Measurements from ENCODE around the gene CALR3. TPM values are rescaled to one million over a fixed set of nuclear protein-coding genes. Genes with fewer than 3 reads are reported as not detected.

CALR3 gene
- total RNA-seq, 1 experiment from 2014 or later, result not detected

GRCh38 chr19:16444269-16444600, 51.7 kb downstream of the CALR3 start:
- no TSS peak for BruUV-seq (replicated peaks)
- ChIA-PET POLR2A (no interaction called here), CTCF (no interaction called here)
- DNase-seq (ENCODE audit: low read depth, low spot score), result no peak
- Histone ChIP-seq H3K4me1 (ENCODE audit: control insufficient read depth, insufficient read depth, low read length) (peaks cover 6% of the 10 kb centered on the region), H3K4me3 (ENCODE audit: low read depth in 2 of 2, low read length in 2 of 2) (no peak overlapping the region), H3K27ac (ENCODE audit: low read length) (no peak overlapping the region), H3K27me3 (ENCODE audit: control insufficient read depth, insufficient read depth, low read length) (no peaks in the 10 kb centered on the region), H3K9me3 (ENCODE audit: control insufficient read depth, insufficient read depth, low read depth, low read length) (no peaks in the 10 kb centered on the region), H3K36me3 (ENCODE audit: control insufficient read depth, insufficient read depth, low read length) (no peaks in the 10 kb centered on the region)
- TF ChIP-seq, protein P1, sequence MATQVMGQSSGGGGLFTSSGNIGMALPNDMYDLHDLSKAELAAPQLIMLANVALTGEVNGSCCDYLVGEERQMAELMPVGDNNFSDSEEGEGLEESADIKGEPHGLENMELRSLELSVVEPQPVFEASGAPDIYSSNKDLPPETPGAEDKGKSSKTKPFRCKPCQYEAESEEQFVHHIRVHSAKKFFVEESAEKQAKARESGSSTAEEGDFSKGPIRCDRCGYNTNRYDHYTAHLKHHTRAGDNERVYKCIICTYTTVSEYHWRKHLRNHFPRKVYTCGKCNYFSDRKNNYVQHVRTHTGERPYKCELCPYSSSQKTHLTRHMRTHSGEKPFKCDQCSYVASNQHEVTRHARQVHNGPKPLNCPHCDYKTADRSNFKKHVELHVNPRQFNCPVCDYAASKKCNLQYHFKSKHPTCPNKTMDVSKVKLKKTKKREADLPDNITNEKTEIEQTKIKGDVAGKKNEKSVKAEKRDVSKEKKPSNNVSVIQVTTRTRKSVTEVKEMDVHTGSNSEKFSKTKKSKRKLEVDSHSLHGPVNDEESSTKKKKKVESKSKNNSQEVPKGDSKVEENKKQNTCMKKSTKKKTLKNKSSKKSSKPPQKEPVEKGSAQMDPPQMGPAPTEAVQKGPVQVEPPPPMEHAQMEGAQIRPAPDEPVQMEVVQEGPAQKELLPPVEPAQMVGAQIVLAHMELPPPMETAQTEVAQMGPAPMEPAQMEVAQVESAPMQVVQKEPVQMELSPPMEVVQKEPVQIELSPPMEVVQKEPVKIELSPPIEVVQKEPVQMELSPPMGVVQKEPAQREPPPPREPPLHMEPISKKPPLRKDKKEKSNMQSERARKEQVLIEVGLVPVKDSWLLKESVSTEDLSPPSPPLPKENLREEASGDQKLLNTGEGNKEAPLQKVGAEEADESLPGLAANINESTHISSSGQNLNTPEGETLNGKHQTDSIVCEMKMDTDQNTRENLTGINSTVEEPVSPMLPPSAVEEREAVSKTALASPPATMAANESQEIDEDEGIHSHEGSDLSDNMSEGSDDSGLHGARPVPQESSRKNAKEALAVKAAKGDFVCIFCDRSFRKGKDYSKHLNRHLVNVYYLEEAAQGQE (IDR thresholded peaks at IDR 0.05; ENCODE audit: insufficient read depth in 1 of 2, low read depth in 2 of 2, low read length in 1 of 2), result no peak
- TF ChIP-seq SIN3A (IDR thresholded peaks at IDR 0.05; ENCODE audit: borderline replicate concordance, insufficient read depth, low read depth, low read length) (no peak), POLR2AphosphoS5 (IDR thresholded peaks at IDR 0.05; ENCODE audit: low read depth, low read length) (no peak), CTCF (IDR thresholded peaks at IDR 0.05) (no peak), TCF7L2 (IDR thresholded peaks at IDR 0.05; ENCODE audit: low read depth, low read length) (no peak)
- in situ Hi-C loops (cut with HindIII; ENCODE audit: low pct_unique_long_range_greater_than_20kb, low sequenced_read_pairs), result no loop called here
- intact Hi-C loops (cut with micrococcal nuclease; ENCODE audit: unreplicated experiment), result no loop called here
- ATAC-seq, result no peak

DNA sequence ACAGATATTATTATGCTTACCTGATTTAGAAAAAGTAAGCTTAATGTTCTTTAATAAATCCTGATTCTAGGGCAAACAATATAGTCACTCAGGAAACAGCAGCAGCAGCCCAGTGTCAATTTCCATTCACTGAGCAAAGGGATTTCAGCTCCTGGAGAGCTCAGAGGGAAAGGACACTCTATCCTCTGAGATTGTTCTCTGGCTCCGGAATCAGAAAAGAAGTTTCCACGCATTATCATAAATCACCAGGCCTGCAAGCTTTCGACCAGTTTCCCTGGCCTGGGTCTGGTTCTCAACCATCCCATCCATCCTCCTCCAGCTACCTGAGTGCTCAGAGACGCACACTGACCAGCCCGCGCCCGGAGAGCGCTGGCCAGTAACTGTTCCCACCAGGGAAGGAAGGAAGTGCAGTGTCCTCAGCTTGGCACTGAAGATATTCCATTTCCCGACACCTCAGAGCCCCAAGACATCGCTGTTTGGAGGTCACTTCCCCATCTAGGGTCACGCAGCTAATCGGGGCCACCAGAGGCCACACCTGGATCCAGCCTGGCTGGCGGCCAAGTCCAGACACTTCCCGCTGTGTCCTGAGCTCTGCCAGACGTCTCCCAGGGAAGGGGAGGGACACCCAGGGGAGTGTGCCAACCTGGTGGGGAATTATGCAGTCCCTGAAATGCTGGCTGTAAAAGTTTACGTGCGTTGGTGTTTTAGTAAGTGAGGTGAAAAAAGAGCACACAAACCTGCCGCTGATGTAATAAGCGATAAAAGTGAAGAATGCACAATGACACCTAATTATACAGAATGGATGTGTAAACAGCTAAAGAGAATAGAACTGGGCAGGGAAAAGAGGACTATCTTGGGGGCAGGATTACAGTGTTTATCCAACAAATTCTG, 53.3 kb downstream of the CALR3 start:
- DNase-seq (ENCODE audit: low read depth, low spot score) (no peak), ATAC-seq (no peak)
- ChIA-PET POLR2A (no interaction called here), CTCF (interaction anchor here (0.6 kb wide), 1 partner anchor 196 kb away, joined by 3 read pairs; no protein-coding TSS in a partner anchor)
- H3K4me1 ChIP-seq (ENCODE audit: control insufficient read depth, insufficient read depth, low read length), result peaks cover 6% of the 10 kb centered on the region
- no peaks in the 10 kb centered on the region for H3K36me3 ChIP-seq (ENCODE audit: control insufficient read depth, insufficient read depth, low read length)
- H3K27ac ChIP-seq (ENCODE audit: low read length), result no peak overlapping the region
- in situ Hi-C loops (cut with HindIII; ENCODE audit: low pct_unique_long_range_greater_than_20kb, low sequenced_read_pairs) (no loop called here), intact Hi-C loops (cut with micrococcal nuclease; ENCODE audit: unreplicated experiment) (no loop called here)
- TF ChIP-seq TCF7L2 (IDR thresholded peaks at IDR 0.05; ENCODE audit: low read depth, low read length) (no peak), SIN3A (IDR thresholded peaks at IDR 0.05; ENCODE audit: borderline replicate concordance, insufficient read depth, low read depth, low read length) (no peak), POLR2AphosphoS5 (IDR thresholded peaks at IDR 0.05; ENCODE audit: low read depth, low read length) (no peak), CTCF (IDR thresholded peaks at IDR 0.05) (no peak)
- TF ChIP-seq, protein P1 (IDR thresholded peaks at IDR 0.05; ENCODE audit: insufficient read depth in 1 of 2, low read depth in 2 of 2, low read length in 1 of 2), result no peak
- H3K4me3 ChIP-seq (ENCODE audit: low read depth in 2 of 2, low read length in 2 of 2), result no peak overlapping the region
- no peaks in the 10 kb centered on the region for H3K27me3 ChIP-seq (ENCODE audit: control insufficient read depth, insufficient read depth, low read length)
- no peaks in the 10 kb centered on the region for H3K9me3 ChIP-seq (ENCODE audit: control insufficient read depth, insufficient read depth, low read depth, low read length)
- no TSS peak for BruUV-seq (replicated peaks)

Measured in Panc1 (cell line).